ENCODE measurements around the gene SH3TC1. TPM values are rescaled to one million over a fixed set of nuclear protein-coding genes. Genes with fewer than 3 reads are reported as not detected.

SH3TC1 gene
- polyA plus RNA-seq, 3 donors from 2014 or later, result 3.4 to 18.1 (median 4.2) TPM

DNA sequence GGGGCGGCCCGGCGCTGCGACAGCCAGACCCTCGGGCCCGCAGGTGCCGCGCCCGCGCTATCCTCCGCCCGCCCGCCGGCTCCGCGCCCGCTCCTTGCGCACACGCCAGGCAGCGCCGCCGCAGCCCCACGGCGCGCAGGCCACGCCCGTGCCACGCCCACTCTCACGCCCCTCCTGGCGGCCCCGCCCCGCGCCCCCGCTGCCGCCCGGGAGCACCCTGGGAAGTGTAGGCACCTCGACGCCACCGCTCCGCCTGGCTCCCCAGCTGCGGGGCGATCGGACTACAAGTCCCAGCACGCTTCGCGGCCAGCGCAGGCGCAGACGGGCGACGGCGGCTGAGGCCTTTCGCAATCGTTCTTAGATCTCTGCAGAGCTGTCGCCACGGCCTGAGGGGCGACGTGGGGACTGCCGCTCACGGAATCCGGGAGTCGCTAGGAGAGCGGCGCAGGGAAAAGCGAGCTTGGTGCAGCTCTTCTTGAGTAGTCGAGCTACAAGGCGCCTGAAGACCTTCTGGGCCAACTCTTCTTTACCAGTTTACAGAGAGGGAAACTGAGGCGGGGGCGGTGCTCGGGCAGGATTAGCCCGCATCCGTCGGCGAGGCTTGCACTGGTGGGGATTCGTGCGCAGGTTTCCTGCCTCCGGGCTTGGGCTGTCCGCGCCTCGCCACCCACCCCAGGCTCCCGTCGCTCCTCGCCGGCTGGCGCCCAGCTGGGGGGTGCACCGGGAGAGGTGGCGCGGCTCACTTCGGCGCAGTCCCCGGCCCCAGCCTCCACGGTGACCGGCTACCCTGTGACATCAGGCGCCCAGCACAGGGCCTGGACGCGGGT is 40.2 kb upstream of the SH3TC1 start, which contains the start of gene ABLIM2:
Gene ABLIM2 (minus strand): TSS at position 104 of the 827 bp plus-strand sequence. CDS start 124 bp downstream, outside the sequence.
- peak; percentile 99 for DNase-seq
- Mint-ChIP-seq H3K9me3 (peaks cover 0 to 2% (median 0%) of the 10 kb centered on the region in 6 donors), H3K27ac (peak within 1 kb of the TSS; percentile 79 to 95 (median 92)), H3K4me3 (peak within 1 kb of the TSS; percentile 97 to 100 (median 97)), H3K4me1 (peaks cover 11 to 20% of the 10 kb centered on the region in 2 donors), H3K27me3 (ENCODE audit: low read depth in 3 of 3) (peaks cover 2 to 10% (median 9%) of the 10 kb centered on the region in 3 donors), H3K36me3 (no peaks in the 10 kb centered on the region)

DNA sequence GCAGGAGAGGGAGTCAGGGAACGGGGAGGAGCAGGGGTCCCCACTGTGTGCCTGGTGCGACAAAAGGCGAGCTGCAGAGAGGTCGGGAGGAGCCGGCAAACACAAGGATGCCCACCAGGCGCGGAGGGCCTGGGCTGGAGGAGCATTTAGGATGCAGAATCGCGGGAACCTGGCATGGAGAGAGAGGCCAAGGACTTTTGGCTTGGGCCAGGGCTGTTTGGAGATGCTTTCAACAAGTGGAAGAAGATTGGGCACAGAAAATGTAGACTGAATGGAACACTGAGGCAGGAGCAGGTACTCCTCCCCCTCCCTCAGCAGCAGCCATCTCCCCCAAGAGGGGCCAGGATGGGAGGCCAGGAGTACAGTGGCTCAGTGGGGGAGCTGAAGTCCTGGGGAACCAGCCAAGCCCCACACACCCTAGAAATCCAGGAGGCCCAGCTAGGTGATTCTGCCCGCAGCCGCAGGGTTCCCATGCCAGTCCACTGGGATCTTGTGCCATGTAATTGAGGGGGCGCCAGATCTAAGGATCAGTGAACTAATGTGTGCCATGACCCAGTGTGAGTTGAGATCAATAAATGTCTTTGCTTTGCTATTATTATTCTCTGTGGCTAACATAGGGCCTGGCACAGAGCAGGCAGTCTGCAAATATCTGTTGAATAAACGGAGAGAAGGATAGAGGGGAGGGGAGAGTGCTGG is 39.4 kb upstream of the SH3TC1 start:
- H3K36me3 Mint-ChIP-seq, result no peaks in the 10 kb centered on the region
- H3K9me3 Mint-ChIP-seq, result peaks cover 0 to 2% (median 0%) of the 10 kb centered on the region in 6 donors
- peaks cover 2 to 12% (median 6%) of the 10 kb centered on the region in 3 donors for H3K27me3 Mint-ChIP-seq (ENCODE audit: low read depth in 3 of 3)
- peaks cover 11 to 20% of the 10 kb centered on the region in 2 donors for H3K4me1 Mint-ChIP-seq
- peak overlapping the region; percentile 61 to 73 (median 67) for H3K4me3 Mint-ChIP-seq
- no peak overlapping the region for H3K27ac Mint-ChIP-seq
- no peak for DNase-seq

DNA sequence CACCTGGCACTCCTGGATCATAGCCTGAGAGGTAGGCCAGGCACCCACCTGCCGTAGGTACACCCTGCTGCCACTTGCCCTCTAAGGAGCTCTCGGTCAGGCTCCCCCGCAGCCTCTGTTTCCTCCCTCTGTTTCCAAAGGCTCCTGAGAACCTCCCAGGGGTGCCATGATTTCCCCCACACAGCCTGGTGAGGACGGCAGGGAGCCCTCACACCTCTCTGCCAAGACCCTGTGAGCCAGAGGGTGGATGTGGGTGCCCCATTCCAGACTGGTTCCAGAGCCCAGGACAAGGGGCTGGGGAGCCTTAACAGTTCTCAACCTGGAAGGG is 38.9 kb upstream of the SH3TC1 start:
- Mint-ChIP-seq H3K4me3 (peak overlapping the region; percentile 61 to 73 (median 67)), H3K36me3 (no peaks in the 10 kb centered on the region), H3K9me3 (peaks cover 0 to 2% (median 0%) of the 10 kb centered on the region in 6 donors), H3K27ac (no peak overlapping the region), H3K27me3 (ENCODE audit: low read depth in 3 of 3) (peaks cover 2 to 12% (median 6%) of the 10 kb centered on the region in 3 donors), H3K4me1 (peaks cover 11 to 20% of the 10 kb centered on the region in 2 donors)
- DNase-seq, result no peak

DNA sequence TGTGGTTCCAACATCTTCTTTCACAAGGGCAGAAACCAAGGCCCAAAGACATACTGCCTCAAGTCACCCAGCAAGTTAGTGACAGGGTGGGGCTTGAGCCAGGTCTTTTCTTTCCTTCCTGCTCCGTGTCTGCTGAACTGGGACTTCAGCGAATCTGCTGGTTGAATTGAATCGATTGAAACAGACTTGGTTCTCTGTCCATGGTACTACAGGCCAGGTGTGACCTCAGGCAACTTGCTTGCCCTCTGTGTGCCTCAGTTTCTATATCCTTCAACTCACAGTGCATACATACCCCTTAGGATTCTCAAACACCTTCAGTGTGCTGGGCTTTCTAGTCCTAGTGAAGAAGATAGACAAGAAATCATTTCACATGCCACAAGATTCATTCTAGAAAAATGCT is 38.5 kb upstream of the SH3TC1 start:
- peaks cover 0 to 2% (median 0%) of the 10 kb centered on the region in 6 donors for H3K9me3 Mint-ChIP-seq
- H3K27me3 Mint-ChIP-seq (ENCODE audit: low read depth in 3 of 3), result peaks cover under 1 to 12% (median 6%) of the 10 kb centered on the region in 3 donors
- H3K4me3 Mint-ChIP-seq, result peak overlapping the region; percentile 21 to 81 (median 72)
- H3K36me3 Mint-ChIP-seq, result no peaks in the 10 kb centered on the region
- no peak for DNase-seq
- peaks cover 11 to 20% of the 10 kb centered on the region in 2 donors for H3K4me1 Mint-ChIP-seq
- peak overlapping the region in 1 of 6 donors; percentile 40 for H3K27ac Mint-ChIP-seq

DNA sequence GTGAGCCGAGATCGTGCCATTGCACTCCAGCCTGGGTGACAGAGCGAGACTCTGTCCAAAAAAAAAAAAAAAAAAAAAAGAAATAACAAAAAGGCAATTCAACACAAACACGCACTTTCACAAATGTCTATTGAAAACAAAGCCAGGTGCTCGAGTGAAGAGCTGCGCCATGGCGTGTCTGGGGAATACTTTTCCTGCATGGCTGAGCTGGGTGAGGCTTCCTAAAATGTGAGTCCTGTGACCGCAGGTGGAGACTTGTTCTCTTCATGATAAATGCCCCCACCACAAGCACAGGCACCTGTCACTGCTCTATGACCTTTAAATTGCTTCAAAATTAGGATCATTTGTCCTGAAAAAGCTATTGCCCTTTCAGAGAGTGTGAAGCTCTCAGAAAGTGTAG is 36.5 kb upstream of the SH3TC1 start:
- H3K27me3 Mint-ChIP-seq (ENCODE audit: low read depth in 3 of 3), result peaks cover 1 to 11% (median 6%) of the 10 kb centered on the region in 3 donors
- no peaks in the 10 kb centered on the region for H3K36me3 Mint-ChIP-seq
- no peak overlapping the region for H3K4me3 Mint-ChIP-seq
- peaks cover 0 to 2% (median under 1%) of the 10 kb centered on the region in 6 donors for H3K9me3 Mint-ChIP-seq
- no peak for DNase-seq
- H3K4me1 Mint-ChIP-seq, result peaks cover 11 to 20% of the 10 kb centered on the region in 2 donors
- H3K27ac Mint-ChIP-seq, result no peak overlapping the region

DNA sequence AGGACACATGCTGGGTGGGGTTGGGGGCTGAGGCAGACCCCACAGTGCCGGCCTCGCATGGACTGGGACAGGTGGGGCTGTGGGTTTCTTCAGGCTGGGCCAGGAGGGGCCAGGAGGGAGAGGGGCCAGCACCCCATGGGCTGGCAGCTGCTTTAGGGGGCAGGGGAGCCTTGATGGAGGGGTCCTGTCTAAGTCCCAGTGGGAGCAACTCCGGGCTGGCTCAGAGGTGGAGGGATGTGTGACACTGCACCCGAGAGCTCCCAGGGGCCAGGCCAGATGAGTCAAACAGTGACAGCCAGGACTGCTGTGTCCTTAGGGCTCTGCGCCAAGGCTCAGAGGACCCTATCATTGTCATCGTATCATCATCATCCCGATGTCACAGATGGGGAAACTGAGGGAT is 36.1 kb upstream of the SH3TC1 start:
- Mint-ChIP-seq H3K9me3 (peaks cover 0 to 6% (median 1%) of the 10 kb centered on the region in 6 donors), H3K4me1 (peaks cover 11 to 20% of the 10 kb centered on the region in 2 donors), H3K27ac (no peak overlapping the region), H3K36me3 (no peaks in the 10 kb centered on the region), H3K4me3 (no peak overlapping the region), H3K27me3 (ENCODE audit: low read depth in 3 of 3) (peaks cover 3 to 13% (median 6%) of the 10 kb centered on the region in 3 donors)
- DNase-seq, result no peak

DNA sequence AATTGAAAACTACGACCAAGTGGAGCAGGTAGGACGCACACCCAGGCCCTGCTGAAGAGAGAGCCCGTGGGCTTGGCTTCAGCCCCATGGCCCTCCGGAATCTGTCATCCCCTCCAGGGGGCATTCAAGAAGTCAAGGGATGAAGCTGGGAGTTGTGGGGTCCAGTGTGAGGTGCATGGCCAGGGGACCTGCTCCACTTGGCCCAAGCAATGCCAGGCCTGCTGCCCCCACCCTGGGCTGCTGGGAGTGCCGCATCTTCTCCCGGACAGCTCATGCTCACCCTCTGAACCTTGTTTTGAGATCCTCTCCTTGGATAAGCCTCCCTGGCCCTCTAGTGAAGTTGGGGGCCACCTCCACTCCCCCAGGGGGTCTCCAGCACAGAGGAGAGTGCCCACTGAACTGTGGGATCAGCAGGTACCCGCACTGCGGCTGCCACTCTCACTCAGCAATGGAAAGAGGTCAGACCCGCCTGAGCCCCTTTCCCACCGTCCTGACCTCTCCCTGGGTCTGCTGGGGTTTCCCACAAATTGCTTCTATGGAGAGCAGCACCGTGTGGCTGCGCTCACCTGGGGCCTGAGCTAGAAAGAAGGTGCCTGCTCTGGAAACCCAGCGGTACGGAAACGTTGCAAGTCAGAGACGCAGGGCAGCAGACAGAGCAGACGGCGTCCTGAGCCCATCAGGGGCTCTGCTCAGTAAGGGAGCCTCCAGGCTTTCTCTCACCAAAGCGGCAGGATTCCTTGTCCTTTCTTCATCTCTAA is 35.5 kb upstream of the SH3TC1 start:
- H3K27me3 Mint-ChIP-seq (ENCODE audit: low read depth in 3 of 3), result peaks cover 3 to 13% (median 6%) of the 10 kb centered on the region in 3 donors
- no peaks in the 10 kb centered on the region for H3K36me3 Mint-ChIP-seq
- no peak for DNase-seq
- peaks cover 11 to 20% of the 10 kb centered on the region in 2 donors for H3K4me1 Mint-ChIP-seq
- no peak overlapping the region for H3K4me3 Mint-ChIP-seq
- peaks cover 0 to 12% (median 6%) of the 10 kb centered on the region in 6 donors for H3K9me3 Mint-ChIP-seq
- no peak overlapping the region for H3K27ac Mint-ChIP-seq

DNA sequence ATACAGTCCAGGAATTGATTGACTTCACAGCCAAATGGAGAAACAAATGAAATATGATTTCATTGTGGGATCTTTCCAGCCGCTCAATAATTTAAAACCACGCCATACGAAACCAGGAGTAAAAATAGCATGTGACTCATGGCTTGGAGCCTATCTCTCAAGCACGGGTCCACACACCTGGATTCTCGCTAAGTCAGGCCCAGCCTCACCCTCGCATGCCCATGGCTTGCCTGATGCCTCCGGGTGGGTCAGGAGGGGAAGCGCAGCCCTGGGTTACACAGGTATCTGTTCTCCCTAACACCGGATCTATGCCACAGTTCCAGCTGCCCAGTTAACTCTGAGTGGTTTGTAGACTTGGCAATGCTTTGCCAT is 34.9 kb upstream of the SH3TC1 start:
- DNase-seq, result no peak
- H3K4me1 Mint-ChIP-seq, result peaks cover 7 to 14% of the 10 kb centered on the region in 2 donors
- no peak overlapping the region for H3K27ac Mint-ChIP-seq
- H3K36me3 Mint-ChIP-seq, result no peaks in the 10 kb centered on the region
- peaks cover 0 to 14% (median 7%) of the 10 kb centered on the region in 6 donors for H3K9me3 Mint-ChIP-seq
- H3K27me3 Mint-ChIP-seq (ENCODE audit: low read depth in 3 of 3), result peaks cover 2 to 10% (median 3%) of the 10 kb centered on the region in 3 donors
- no peak overlapping the region for H3K4me3 Mint-ChIP-seq

DNA sequence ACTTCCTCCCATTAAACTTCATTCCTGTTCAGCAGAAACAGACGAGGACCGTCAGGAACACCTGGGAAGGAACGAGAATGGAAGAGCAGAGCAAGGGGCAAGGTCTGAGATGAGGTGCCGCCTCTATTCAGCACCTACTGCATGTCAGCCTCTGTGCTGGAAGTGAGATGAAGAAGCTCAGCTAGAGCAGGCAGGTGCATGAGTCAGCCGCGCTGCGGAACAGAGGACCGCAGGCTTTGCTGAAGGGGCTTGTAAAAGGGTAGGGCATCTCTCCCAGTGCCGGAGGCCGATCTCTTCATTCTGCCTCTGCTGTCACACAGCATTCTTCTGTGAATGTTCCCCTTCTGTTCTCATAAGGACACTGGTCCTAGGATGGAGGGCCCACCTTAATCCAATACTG is 34.4 kb upstream of the SH3TC1 start:
- Mint-ChIP-seq H3K4me3 (no peak overlapping the region), H3K27me3 (ENCODE audit: low read depth in 3 of 3) (peaks cover 2 to 14% (median 3%) of the 10 kb centered on the region in 3 donors), H3K4me1 (peaks cover 4 to 11% of the 10 kb centered on the region in 2 donors), H3K36me3 (no peaks in the 10 kb centered on the region), H3K27ac (no peak overlapping the region), H3K9me3 (peaks cover 0 to 14% (median 7%) of the 10 kb centered on the region in 6 donors)
- no peak for DNase-seq

DNA sequence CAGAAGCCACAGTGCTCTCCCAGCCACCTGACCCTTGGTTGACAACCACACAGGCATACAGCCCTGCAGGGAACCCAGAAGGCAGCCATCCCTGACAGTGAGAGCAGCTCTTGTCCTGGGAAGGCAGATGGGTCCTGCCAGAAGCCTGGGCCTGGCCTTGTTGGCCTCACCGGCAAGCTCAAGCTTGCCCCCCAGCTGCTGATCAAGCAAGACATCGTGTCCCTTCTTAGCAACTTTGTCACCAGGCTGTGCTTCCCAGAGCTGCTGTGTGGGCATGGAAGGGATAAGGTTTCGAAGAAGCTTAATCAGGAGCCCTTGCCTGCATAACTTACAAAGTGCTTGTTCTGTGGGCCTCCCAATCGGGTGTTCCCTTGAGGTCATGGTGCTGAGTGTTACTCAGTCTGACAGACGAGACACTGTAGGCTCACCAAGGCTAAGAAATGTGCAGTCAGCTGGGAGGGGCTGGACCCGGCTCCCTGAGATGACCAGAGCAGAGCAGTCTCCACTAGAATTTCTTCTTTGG is 33.7 kb upstream of the SH3TC1 start:
- H3K36me3 Mint-ChIP-seq, result no peaks in the 10 kb centered on the region

DNA sequence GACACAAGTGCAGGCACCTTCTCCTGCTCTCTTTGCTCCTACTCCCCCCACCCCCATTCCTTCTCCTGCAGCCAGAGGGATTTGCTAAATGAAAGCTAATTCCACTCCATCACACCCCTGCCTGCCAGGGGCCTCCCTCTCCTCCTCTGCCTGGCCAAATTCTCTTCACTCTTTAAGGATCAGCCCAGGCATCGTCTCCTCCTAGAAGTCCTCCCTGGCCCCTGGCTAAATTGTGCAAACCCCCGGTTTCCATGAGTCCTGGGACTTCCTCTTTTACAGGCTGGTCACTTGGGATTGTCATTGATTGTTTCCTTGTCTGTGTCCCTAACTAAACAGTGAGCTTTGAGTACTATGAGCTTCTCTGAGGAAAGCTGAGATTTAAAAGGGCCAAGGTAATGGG is 31.8 kb upstream of the SH3TC1 start:
- Mint-ChIP-seq H3K4me3 (no peak overlapping the region), H3K4me1 (no peaks in the 10 kb centered on the region), H3K9me3 (peaks cover 0 to 14% (median 7%) of the 10 kb centered on the region in 6 donors), H3K36me3 (no peaks in the 10 kb centered on the region), H3K27me3 (ENCODE audit: low read depth in 3 of 3) (peaks cover 2 to 14% (median 3%) of the 10 kb centered on the region in 3 donors), H3K27ac (no peak overlapping the region)
- no peak for DNase-seq

More for the DNA sequence above, 33.7 kb upstream of the SH3TC1 start:
- peaks cover 2 to 14% (median 3%) of the 10 kb centered on the region in 3 donors for H3K27me3 Mint-ChIP-seq (ENCODE audit: low read depth in 3 of 3)
- DNase-seq, result no peak
- H3K4me3 Mint-ChIP-seq, result no peak overlapping the region
- H3K27ac Mint-ChIP-seq, result no peak overlapping the region
- peaks cover 0 to 14% (median 7%) of the 10 kb centered on the region in 6 donors for H3K9me3 Mint-ChIP-seq
- H3K4me1 Mint-ChIP-seq, result peaks cover 0 to 3% of the 10 kb centered on the region in 2 donors

DNA sequence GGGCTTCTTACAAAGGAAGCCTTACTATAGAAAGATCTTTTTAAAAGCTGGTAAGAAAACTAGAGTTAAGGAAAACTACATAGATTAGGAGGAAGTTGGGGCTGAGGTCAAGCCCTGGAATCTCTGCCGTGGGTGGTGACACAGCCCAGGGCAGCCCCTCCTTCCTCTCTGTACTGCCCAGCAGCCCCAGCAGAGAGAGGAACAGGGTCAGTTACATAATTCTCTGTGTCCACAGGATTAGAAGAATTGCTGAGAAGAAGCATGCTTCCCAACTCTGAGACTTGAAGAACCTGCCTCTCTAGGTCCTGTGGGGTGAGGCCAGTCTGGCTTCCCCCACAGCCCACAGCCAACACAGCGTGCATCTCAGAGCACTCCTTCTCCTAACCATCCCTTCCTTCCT is 31.3 kb upstream of the SH3TC1 start:
- peaks cover 0 to 14% (median 7%) of the 10 kb centered on the region in 6 donors for H3K9me3 Mint-ChIP-seq
- no peak overlapping the region for H3K4me3 Mint-ChIP-seq

DNA sequence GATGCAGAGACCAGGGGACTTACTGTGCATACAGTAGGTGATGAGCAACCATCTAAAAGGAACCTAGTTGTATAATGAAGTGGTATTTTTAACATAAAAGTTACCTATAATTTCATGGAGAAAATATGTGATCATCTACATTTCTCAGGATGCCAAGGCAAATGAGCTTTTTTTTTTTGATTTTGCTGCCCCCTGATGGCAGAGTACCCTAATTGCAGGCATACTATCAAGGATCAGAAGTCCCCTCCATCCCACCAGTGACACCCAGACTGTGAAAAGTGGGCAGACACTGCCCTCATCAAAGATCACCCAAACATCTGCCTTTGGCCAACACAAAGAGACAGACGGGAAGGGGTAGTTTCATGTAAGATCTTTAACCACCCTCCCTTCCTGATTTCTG is 30.9 kb upstream of the SH3TC1 start:
- Mint-ChIP-seq H3K27me3 (ENCODE audit: low read depth in 3 of 3) (peaks cover 2 to 14% (median 3%) of the 10 kb centered on the region in 3 donors), H3K36me3 (no peaks in the 10 kb centered on the region), H3K4me3 (no peak overlapping the region), H3K9me3 (peaks cover 0 to 14% (median 7%) of the 10 kb centered on the region in 6 donors), H3K27ac (no peak overlapping the region), H3K4me1 (no peaks in the 10 kb centered on the region)
- no peak for DNase-seq

More for the DNA sequence above, 31.3 kb upstream of the SH3TC1 start:
- H3K27ac Mint-ChIP-seq, result no peak overlapping the region
- no peaks in the 10 kb centered on the region for H3K4me1 Mint-ChIP-seq
- no peaks in the 10 kb centered on the region for H3K36me3 Mint-ChIP-seq
- peaks cover 2 to 14% (median 3%) of the 10 kb centered on the region in 3 donors for H3K27me3 Mint-ChIP-seq (ENCODE audit: low read depth in 3 of 3)
- no peak for DNase-seq
